GM23338 (cell line): ENCODE data around the gene RSPO3.

Experiments
- CREB1 ChIP-seq: fragments of 250-450 bp; sonication (Bioruptor Pico); IDR thresholded peaks from 2 replicates; pipeline ENCODE4 v1.5.0; 2020; ENCODE audit warnings: low read depth, mild to moderate bottlenecking, moderate library complexity
- CTCF ChIP-seq, 2 experiments: fragments of 200-600 bp in 1 of 2; sonication (generic) in 1 of 2; conservative IDR thresholded peaks; 2 replicates each; pipeline versions ENCODE4 v1.5.1 to v1.6.1; 2016 to 2017; ENCODE audit warnings: antibody characterized with exemption in 2 of 2, low read depth in 2 of 2, mild to moderate bottlenecking in 2 of 2, moderate library complexity in 1 of 2
- EZH2 ChIP-seq: fragments of 200-600 bp; sonication (generic); IDR thresholded peaks from one replicate; pipeline ENCODE4 v1.8.0; 2017; ENCODE audit warnings: antibody characterized with exemption, mild to moderate bottlenecking, low read depth; ENCODE audit not compliant: unreplicated experiment
- NANOG ChIP-seq: IDR thresholded peaks from 2 replicates; pipeline ENCODE4 v1.6.1; 2016; ENCODE audit warnings: antibody characterized with exemption, borderline replicate concordance

- TF ChIP-seq CTCF (conservative IDR thresholded peaks at IDR 0.05; ENCODE audit: low read depth in 2 of 2) (no peak), NANOG (no peak), EZH2 (no peak), CREB1 (no peak)
Measured at GRCh38 chr6:127102859-127103258, 15.6 kb upstream of the RSPO3 start.
